Measurements from ENCODE around the gene CRIP2. TPM values are rescaled to one million over a fixed set of nuclear protein-coding genes. Genes with fewer than 3 reads are reported as not detected.

CRIP2 gene
- total RNA-seq, 1 donor from 2014 or later: 247 TPM

- Mint-ChIP-seq H3K27ac (ENCODE audit: unreplicated experiment) (no peak overlapping the region), H3K4me1 (ENCODE audit: low read depth) (no peaks in the 10 kb centered on the region), H3K4me3 (ENCODE audit: unreplicated experiment) (no peak overlapping the region), H3K36me3 (ENCODE audit: low read depth) (peaks cover 3% of the 10 kb centered on the region), H3K27me3 (ENCODE audit: low read depth) (no peaks in the 10 kb centered on the region), H3K9me3 (ENCODE audit: low read depth) (no peaks in the 10 kb centered on the region)
- DNase-seq (ENCODE audit: low spot score): no peak
- TF ChIP-seq, protein P1, sequence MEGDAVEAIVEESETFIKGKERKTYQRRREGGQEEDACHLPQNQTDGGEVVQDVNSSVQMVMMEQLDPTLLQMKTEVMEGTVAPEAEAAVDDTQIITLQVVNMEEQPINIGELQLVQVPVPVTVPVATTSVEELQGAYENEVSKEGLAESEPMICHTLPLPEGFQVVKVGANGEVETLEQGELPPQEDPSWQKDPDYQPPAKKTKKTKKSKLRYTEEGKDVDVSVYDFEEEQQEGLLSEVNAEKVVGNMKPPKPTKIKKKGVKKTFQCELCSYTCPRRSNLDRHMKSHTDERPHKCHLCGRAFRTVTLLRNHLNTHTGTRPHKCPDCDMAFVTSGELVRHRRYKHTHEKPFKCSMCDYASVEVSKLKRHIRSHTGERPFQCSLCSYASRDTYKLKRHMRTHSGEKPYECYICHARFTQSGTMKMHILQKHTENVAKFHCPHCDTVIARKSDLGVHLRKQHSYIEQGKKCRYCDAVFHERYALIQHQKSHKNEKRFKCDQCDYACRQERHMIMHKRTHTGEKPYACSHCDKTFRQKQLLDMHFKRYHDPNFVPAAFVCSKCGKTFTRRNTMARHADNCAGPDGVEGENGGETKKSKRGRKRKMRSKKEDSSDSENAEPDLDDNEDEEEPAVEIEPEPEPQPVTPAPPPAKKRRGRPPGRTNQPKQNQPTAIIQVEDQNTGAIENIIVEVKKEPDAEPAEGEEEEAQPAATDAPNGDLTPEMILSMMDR (IDR thresholded peaks at IDR 0.05): no peak
These were observed 29.8 kb upstream of the CRIP2 start for GRCh38 chr14:105444859-105445258.

DNA sequence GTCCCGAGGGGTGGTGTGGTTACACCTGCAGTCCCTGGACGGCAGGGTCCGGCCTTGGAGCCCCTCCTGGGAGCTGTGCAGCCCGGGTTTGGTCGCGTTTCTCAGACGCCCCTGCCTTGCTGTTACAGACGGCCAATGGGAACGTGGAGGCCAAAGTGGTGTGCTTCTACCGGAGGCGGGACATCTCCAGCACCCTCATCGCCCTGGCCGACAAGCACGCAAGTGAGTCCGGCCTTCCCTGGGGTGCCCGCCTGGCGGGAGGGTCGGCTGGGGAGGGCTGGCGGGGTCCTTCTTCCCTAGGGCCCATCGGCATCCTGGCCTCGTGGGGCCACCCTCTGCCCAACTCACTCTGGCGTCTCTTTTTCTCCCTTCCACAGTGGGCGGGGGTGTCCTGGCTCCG, 29.3 kb upstream of the CRIP2 start:
- Mint-ChIP-seq H3K4me3 (ENCODE audit: unreplicated experiment) (no peak overlapping the region), H3K27me3 (ENCODE audit: low read depth) (no peaks in the 10 kb centered on the region), H3K36me3 (ENCODE audit: low read depth) (peaks cover 4% of the 10 kb centered on the region), H3K9me3 (ENCODE audit: low read depth) (no peaks in the 10 kb centered on the region), H3K4me1 (ENCODE audit: low read depth) (no peaks in the 10 kb centered on the region), H3K27ac (ENCODE audit: unreplicated experiment) (no peak overlapping the region)
- TF ChIP-seq, protein P1 (IDR thresholded peaks at IDR 0.05): no peak
- no peak for DNase-seq (ENCODE audit: low spot score)

- TF ChIP-seq, protein P1 (IDR thresholded peaks at IDR 0.05): no peak
- Mint-ChIP-seq H3K36me3 (ENCODE audit: low read depth) (peaks cover 5% of the 10 kb centered on the region), H3K4me1 (ENCODE audit: low read depth) (no peaks in the 10 kb centered on the region), H3K4me3 (ENCODE audit: unreplicated experiment) (no peak overlapping the region), H3K27me3 (ENCODE audit: low read depth) (no peaks in the 10 kb centered on the region), H3K9me3 (ENCODE audit: low read depth) (no peaks in the 10 kb centered on the region), H3K27ac (ENCODE audit: unreplicated experiment) (no peak overlapping the region)
- no peak for DNase-seq (ENCODE audit: low spot score)
These were observed 28.4 kb upstream of the CRIP2 start for GRCh38 chr14:105445901-105446845.

DNA sequence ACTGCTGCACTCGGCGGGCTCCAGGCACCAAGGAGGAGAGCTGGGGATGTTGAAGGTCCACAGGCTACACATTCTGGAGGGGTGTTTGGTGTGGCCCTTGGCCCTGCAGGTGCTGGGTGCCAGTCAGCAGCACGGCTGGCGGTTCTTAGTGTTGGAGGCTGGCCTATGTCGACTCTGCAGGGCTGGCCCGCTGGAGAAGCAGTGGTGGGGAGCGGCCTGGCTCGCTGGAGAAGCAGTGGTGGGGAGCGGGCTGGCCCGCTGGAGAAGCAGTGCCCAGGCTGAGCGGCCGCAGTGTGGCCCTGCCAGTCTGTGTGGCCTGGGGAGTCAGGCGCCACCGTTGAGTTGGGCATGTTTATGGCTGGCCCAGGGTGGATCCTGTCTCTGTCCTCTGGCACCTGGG, 27.6 kb upstream of the CRIP2 start:
- H3K4me1 Mint-ChIP-seq (ENCODE audit: low read depth): no peaks in the 10 kb centered on the region
- DNase-seq (ENCODE audit: low spot score): no peak
- no peak overlapping the region for H3K27ac Mint-ChIP-seq (ENCODE audit: unreplicated experiment)
- no peaks in the 10 kb centered on the region for H3K9me3 Mint-ChIP-seq (ENCODE audit: low read depth)
- H3K36me3 Mint-ChIP-seq (ENCODE audit: low read depth): peaks cover 3% of the 10 kb centered on the region
- TF ChIP-seq, protein P1 (IDR thresholded peaks at IDR 0.05): no peak
- no peaks in the 10 kb centered on the region for H3K27me3 Mint-ChIP-seq (ENCODE audit: low read depth)
- H3K4me3 Mint-ChIP-seq (ENCODE audit: unreplicated experiment): no peak overlapping the region

DNA sequence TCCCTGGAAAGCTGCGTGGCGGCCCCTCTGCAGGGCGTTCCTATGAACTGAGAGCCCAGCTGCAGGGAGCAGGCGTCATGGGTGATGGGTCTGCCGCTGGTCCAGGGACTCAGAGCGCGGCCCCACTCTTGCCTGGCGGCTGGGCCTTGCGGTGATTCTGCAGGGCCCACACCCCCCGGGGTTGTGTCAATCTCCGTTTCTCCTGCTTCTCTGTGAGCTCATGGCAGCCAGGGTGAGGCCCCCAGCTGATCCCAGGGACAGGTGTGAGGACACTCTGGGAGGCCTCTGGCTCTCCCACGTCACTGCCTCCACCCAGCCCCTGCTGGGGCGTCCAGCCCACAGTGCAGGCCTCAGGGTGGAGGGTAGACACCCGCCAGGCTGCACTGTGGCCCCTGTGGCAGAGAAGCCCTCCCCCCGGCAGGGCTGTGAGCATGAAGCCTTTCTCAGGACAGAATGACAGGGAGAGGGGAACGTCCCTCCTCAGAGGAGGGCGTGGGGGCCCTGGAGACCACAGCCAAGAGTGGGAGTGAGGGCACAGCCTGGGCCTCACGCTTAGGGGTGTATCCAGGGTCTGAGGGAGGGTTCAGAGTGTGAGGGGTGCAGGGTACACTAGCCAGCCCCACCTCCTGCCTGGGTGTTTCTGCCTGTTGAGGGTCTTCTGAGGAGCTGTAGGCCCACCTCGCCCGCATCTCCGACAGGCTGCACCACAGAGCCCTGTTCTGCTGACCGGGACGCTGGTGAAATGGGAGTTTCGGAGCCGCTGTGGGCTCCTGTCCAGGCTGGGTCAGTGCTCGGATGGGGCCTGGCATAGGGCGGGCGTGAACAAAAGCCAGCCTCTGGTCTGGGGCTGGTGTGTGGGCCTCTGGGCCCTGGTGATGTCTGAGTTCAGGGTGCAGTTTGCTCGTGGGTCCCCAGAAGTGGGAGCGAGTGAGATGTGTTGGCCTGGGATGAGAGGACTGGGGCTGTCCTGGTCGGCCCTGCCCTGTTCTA, 26.7 kb upstream of the CRIP2 start:
- no peak overlapping the region for H3K27ac Mint-ChIP-seq (ENCODE audit: unreplicated experiment)
- no peak for DNase-seq (ENCODE audit: low spot score)
- no peaks in the 10 kb centered on the region for H3K4me1 Mint-ChIP-seq (ENCODE audit: low read depth)
- TF ChIP-seq, protein P1 (IDR thresholded peaks at IDR 0.05): no peak
- H3K9me3 Mint-ChIP-seq (ENCODE audit: low read depth): no peaks in the 10 kb centered on the region
- H3K4me3 Mint-ChIP-seq (ENCODE audit: unreplicated experiment): no peak overlapping the region
- no peaks in the 10 kb centered on the region for H3K27me3 Mint-ChIP-seq (ENCODE audit: low read depth)
- H3K36me3 Mint-ChIP-seq (ENCODE audit: low read depth): peaks cover 6% of the 10 kb centered on the region

Data from chondrocyte (in vitro differentiated cells).